HepG2 (cell line): ENCODE measurements around the gene C11orf24. TPM values are rescaled to one million over a fixed set of nuclear protein-coding genes. Genes with fewer than 3 reads are reported as not detected.

Source experiments
- CENPT ChIP-seq: sonication (generic); formaldehyde crosslinking; IDR thresholded peaks from 2 replicates; pipeline ENCODE4 v1.8.0; 2022; ENCODE audit warnings: low read depth, mild to moderate bottlenecking, moderate library complexity, missing genetic modification reagents
- DNMT1 ChIP-seq: sonication (generic); formaldehyde crosslinking; IDR thresholded peaks from 2 replicates; pipeline ENCODE4 v1.5.1; 2020; ENCODE audit warnings: mild to moderate bottlenecking, missing genetic modification reagents
- POLR2A ChIP-seq, 2 experiments: IDR thresholded peaks; 2 replicates each; pipeline ENCODE4 v1.6.1; 2011; ENCODE audit warnings: low read depth in 2 of 2, low read length in 2 of 2, mild to moderate bottlenecking in 1 of 2, moderate library complexity in 1 of 2; ENCODE audit not compliant: insufficient read depth in 1 of 2
- ZFY ChIP-seq: sonication (generic); formaldehyde crosslinking; IDR thresholded peaks from 2 replicates; pipeline ENCODE4 v1.4.0; 2020; ENCODE audit warnings: missing genetic modification reagents
- ZNF549 ChIP-seq: sonication (generic); formaldehyde crosslinking; IDR thresholded peaks from 2 replicates; pipeline ENCODE4 v1.5.0; 2020; ENCODE audit warnings: missing genetic modification reagents
- ZNF678 ChIP-seq: sonication (generic); formaldehyde crosslinking; IDR thresholded peaks from 2 replicates; pipeline ENCODE4 v1.4.0; 2020; ENCODE audit warnings: mild to moderate bottlenecking, missing genetic modification reagents
- ZNF790 ChIP-seq: sonication (generic); formaldehyde crosslinking; IDR thresholded peaks from 2 replicates; pipeline ENCODE4 v1.8.0; 2022; ENCODE audit warnings: missing genetic modification reagents, mild to moderate bottlenecking, borderline replicate concordance
- polyA plus RNA-seq, 8 experiments: library from polyadenylated mRNA; depleted of rRNA in 3 of 8; stranded (reverse) in 7 of 8; unstranded in 1 of 8; fragments of >200 nt; fragmentation: Illumina TruSeq in 4 of 8; extraction: Trizol in 4 of 8; gene quantifications; 2 replicates each; pipeline versions ENCODE4 v1.2.1 to v1.2.3, GENCODE V29; 2011 to 2016; ENCODE audit warnings: low read depth in 4 of 8, missing spikeins in 1 of 8, mixed read lengths in 1 of 8; ENCODE audit not compliant: insufficient read depth in 1 of 8
- total RNA-seq, 5 experiments: library from RNA; depleted of rRNA; stranded (reverse); fragments of >200 nt; fragmentation: Illumina TruSeq; extraction: Trizol; gene quantifications; 2 replicates each; pipeline ENCODE4 v1.2.3, GENCODE V29; 2016; ENCODE audit warnings: low read depth in 1 of 5
- TF ChIP-seq, protein P1 (sequence below): sonication (generic); formaldehyde crosslinking; IDR thresholded peaks from one replicate; pipeline ENCODE4 v1.5.1; 2020; ENCODE audit warnings: mild to moderate bottlenecking, missing genetic modification reagents; ENCODE audit errors: not compliant biosample characterization
- TF ChIP-seq, protein P2 (sequence below): sonication (generic); formaldehyde crosslinking; IDR thresholded peaks from 2 replicates; pipeline ENCODE4 v1.4.0; 2020; ENCODE audit warnings: missing genetic modification reagents
- TF ChIP-seq, protein P3 (sequence below): sonication (generic); formaldehyde crosslinking; IDR thresholded peaks from 2 replicates; pipeline ENCODE4 v1.5.0; 2020; ENCODE audit warnings: mild to moderate bottlenecking, missing genetic modification reagents, borderline replicate concordance
- TF ChIP-seq, protein P4 (sequence below): sonication (generic); formaldehyde crosslinking; conservative IDR thresholded peaks from 2 replicates; pipeline ENCODE4 v1.4.0; 2020; ENCODE audit warnings: mild to moderate bottlenecking, missing genetic modification reagents, moderate library complexity

Gene C11orf24
- total and polyA plus RNA-seq, 2 of the 13 experiments (the other 11 are each of a cell fraction or from before 2014, with no cell fraction given) = 52.9 to 55.5 TPM

DNA sequence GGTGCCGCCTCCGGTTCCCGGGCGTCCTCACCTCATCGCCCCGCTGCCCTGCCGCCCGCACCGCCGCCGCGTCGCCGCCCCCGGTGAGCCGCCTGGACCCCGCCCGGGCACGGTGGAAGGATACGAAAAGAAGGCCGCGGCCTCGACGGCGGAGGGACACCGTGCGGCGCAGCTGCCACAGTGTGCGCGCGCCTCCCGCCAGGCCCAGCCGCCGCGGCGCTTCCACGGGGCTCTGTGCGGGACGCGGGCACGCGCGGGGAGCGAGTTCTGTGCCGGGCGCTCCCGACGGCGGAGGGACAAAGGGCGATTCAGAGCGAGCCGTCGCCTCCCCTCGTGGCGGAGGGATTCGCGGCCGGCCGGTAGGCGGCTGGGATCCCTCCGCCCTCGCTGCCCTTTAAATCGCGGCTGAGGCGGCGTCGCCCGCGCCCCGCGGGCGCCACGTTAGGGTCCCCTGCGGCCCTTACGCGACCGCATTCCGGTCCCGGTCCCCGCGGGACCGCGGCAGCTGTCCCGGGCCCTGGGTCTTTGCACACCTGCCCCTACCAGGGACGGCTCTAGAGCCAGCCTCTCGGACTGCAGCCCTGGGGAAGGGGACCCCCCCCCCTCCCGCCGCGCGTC lies 58.1 kb downstream of the C11orf24 start (continued):
- TF ChIP-seq, protein P1, sequence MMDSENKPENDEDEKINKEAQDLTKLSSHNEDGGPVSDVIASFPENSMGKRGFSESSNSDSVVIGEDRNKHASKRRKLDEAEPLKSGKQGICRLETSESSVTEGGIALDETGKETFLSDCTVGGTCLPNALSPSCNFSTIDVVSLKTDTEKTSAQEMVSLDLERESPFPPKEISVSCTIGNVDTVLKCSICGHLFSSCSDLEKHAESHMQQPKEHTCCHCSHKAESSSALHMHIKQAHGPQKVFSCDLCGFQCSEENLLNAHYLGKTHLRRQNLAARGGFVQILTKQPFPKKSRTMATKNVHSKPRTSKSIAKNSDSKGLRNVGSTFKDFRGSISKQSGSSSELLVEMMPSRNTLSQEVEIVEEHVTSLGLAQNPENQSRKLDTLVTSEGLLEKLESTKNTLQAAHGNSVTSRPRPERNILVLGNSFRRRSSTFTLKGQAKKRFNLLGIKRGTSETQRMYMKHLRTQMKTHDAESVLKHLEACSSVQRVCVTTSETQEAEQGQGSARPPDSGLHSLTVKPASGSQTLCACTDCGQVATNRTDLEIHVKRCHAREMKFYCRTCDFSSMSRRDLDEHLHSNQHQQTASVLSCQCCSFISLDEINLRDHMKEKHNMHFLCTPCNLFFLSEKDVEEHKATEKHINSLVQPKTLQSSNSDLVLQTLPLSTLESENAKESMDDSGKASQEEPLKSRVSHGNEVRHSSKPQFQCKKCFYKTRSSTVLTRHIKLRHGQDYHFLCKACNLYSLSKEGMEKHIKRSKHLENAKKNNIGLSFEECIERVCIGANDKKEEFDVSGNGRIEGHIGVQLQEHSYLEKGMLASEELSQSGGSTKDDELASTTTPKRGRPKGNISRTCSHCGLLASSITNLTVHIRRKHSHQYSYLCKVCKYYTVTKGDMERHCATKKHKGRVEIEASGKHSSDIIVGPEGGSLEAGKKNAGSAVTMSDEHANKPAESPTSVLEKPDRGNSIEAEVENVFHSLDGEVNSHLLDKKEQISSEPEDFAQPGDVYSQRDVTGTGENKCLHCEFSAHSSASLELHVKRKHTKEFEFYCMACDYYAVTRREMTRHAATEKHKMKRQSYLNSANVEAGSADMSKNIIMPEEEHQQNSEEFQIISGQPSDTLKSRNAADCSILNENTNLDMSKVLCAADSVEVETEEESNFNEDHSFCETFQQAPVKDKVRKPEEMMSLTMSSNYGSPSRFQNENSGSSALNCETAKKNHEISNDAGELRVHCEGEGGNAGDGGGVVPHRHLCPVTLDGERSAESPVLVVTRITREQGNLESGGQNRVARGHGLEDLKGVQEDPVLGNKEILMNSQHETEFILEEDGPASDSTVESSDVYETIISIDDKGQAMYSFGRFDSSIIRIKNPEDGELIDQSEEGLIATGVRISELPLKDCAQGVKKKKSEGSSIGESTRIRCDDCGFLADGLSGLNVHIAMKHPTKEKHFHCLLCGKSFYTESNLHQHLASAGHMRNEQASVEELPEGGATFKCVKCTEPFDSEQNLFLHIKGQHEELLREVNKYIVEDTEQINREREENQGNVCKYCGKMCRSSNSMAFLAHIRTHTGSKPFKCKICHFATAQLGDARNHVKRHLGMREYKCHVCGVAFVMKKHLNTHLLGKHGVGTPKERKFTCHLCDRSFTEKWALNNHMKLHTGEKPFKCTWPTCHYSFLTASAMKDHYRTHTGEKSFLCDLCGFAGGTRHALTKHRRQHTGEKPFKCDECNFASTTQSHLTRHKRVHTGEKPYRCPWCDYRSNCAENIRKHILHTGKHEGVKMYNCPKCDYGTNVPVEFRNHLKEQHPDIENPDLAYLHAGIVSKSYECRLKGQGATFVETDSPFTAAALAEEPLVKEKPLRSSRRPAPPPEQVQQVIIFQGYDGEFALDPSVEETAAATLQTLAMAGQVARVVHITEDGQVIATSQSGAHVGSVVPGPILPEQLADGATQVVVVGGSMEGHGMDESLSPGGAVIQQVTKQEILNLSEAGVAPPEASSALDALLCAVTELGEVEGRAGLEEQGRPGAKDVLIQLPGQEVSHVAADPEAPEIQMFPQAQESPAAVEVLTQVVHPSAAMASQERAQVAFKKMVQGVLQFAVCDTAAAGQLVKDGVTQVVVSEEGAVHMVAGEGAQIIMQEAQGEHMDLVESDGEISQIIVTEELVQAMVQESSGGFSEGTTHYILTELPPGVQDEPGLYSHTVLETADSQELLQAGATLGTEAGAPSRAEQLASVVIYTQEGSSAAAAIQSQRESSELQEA (CRISPR knock-in tag) = no peak
- TF ChIP-seq DNMT1 (CRISPR knock-in tag) (no peak), POLR2A (IDR thresholded peaks at IDR 0.05; ENCODE audit: insufficient read depth in 1 of 2, low read depth in 2 of 2, low read length in 2 of 2) (peak; percentile 97), CENPT (peak; percentile 51; the same call in 1 of the 2 replicates), ZNF678 (CRISPR knock-in tag) (no peak), ZFY (CRISPR knock-in tag) (peak; percentile 80), ZNF549 (CRISPR knock-in tag) (no peak), ZNF790 (CRISPR knock-in tag) (no peak)
- TF ChIP-seq, protein P2, sequence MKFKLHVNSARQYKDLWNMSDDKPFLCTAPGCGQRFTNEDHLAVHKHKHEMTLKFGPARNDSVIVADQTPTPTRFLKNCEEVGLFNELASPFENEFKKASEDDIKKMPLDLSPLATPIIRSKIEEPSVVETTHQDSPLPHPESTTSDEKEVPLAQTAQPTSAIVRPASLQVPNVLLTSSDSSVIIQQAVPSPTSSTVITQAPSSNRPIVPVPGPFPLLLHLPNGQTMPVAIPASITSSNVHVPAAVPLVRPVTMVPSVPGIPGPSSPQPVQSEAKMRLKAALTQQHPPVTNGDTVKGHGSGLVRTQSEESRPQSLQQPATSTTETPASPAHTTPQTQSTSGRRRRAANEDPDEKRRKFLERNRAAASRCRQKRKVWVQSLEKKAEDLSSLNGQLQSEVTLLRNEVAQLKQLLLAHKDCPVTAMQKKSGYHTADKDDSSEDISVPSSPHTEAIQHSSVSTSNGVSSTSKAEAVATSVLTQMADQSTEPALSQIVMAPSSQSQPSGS (CRISPR knock-in tag) = peak; percentile 67
- TF ChIP-seq, protein P3, sequence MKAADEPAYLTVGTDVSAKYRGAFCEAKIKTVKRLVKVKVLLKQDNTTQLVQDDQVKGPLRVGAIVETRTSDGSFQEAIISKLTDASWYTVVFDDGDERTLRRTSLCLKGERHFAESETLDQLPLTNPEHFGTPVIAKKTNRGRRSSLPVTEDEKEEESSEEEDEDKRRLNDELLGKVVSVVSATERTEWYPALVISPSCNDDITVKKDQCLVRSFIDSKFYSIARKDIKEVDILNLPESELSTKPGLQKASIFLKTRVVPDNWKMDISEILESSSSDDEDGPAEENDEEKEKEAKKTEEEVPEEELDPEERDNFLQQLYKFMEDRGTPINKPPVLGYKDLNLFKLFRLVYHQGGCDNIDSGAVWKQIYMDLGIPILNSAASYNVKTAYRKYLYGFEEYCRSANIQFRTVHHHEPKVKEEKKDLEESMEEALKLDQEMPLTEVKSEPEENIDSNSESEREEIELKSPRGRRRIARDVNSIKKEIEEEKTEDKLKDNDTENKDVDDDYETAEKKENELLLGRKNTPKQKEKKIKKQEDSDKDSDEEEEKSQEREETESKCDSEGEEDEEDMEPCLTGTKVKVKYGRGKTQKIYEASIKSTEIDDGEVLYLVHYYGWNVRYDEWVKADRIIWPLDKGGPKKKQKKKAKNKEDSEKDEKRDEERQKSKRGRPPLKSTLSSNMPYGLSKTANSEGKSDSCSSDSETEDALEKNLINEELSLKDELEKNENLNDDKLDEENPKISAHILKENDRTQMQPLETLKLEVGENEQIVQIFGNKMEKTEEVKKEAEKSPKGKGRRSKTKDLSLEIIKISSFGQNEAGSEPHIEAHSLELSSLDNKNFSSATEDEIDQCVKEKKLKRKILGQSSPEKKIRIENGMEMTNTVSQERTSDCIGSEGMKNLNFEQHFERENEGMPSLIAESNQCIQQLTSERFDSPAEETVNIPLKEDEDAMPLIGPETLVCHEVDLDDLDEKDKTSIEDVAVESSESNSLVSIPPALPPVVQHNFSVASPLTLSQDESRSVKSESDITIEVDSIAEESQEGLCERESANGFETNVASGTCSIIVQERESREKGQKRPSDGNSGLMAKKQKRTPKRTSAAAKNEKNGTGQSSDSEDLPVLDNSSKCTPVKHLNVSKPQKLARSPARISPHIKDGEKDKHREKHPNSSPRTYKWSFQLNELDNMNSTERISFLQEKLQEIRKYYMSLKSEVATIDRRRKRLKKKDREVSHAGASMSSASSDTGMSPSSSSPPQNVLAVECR (CRISPR knock-in tag) = peak; percentile 64; the same call in 1 of the 2 replicates
- TF ChIP-seq, protein P4, sequence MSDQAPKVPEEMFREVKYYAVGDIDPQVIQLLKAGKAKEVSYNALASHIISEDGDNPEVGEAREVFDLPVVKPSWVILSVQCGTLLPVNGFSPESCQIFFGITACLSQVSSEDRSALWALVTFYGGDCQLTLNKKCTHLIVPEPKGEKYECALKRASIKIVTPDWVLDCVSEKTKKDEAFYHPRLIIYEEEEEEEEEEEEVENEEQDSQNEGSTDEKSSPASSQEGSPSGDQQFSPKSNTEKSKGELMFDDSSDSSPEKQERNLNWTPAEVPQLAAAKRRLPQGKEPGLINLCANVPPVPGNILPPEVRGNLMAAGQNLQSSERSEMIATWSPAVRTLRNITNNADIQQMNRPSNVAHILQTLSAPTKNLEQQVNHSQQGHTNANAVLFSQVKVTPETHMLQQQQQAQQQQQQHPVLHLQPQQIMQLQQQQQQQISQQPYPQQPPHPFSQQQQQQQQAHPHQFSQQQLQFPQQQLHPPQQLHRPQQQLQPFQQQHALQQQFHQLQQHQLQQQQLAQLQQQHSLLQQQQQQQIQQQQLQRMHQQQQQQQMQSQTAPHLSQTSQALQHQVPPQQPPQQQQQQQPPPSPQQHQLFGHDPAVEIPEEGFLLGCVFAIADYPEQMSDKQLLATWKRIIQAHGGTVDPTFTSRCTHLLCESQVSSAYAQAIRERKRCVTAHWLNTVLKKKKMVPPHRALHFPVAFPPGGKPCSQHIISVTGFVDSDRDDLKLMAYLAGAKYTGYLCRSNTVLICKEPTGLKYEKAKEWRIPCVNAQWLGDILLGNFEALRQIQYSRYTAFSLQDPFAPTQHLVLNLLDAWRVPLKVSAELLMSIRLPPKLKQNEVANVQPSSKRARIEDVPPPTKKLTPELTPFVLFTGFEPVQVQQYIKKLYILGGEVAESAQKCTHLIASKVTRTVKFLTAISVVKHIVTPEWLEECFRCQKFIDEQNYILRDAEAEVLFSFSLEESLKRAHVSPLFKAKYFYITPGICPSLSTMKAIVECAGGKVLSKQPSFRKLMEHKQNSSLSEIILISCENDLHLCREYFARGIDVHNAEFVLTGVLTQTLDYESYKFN (CRISPR knock-in tag) = no peak
